Kidney glomerular epithelial cell (primary cell): Measurements from ENCODE around the gene AMZ2.
"Not testable (repeated sequence)": the region's sequence is repeated elsewhere in the genome, so short reads cannot be mapped to it uniquely, and the experiment has no call there.

Experiments
- DNase-seq: peaks from one replicate; lab custom pipeline; 2025; lab: John Stamatoyannopoulos, UW

Gene AMZ2

GRCh38 chr17:68253426-68253825, 5.6 kb downstream of the AMZ2 start:
- DNase-seq, result not testable (repeated sequence)

- no peak for DNase-seq
These were observed 7.3 kb downstream of the AMZ2 start for GRCh38 chr17:68255151-68255550.

GRCh38 chr17:68255731-68256538, 8.1 kb downstream of the AMZ2 start:
- DNase-seq, result no peak

- not testable (repeated sequence) for DNase-seq
These were observed 8.9 kb downstream of the AMZ2 start for GRCh38 chr17:68256701-68257100.

GRCh38 chr17:68257934-68258333, 10.1 kb downstream of the AMZ2 start:
- DNase-seq, result no peak

GRCh38 chr17:68258890-68259647, 11.2 kb downstream of the AMZ2 start:
- DNase-seq, result not testable (repeated sequence)

GRCh38 chr17:68259648-68259951, 11.8 kb downstream of the AMZ2 start:
- not testable (repeated sequence) for DNase-seq

- no peak for DNase-seq
These were observed 12.4 kb downstream of the AMZ2 start for GRCh38 chr17:68260051-68260762.

- DNase-seq, result not testable (repeated sequence)
These were observed 14.6 kb downstream of the AMZ2 start for GRCh38 chr17:68262467-68262866.

- DNase-seq, result peak; percentile 15
These were observed 15.3 kb downstream of the AMZ2 start for GRCh38 chr17:68263101-68263681.

- not testable (repeated sequence) for DNase-seq
These were observed 18.0 kb downstream of the AMZ2 start for GRCh38 chr17:68265833-68266232.

GRCh38 chr17:68273722-68274121, 25.9 kb downstream of the AMZ2 start:
- no peak for DNase-seq

GRCh38 chr17:68276339-68276738, 28.5 kb downstream of the AMZ2 start:
- DNase-seq, result not testable (repeated sequence)

GRCh38 chr17:68277807-68278206, 30.0 kb downstream of the AMZ2 start:
- DNase-seq, result no peak

- DNase-seq, result not testable (repeated sequence)
These were observed 34.1 kb downstream of the AMZ2 start for GRCh38 chr17:68281965-68282364.

GRCh38 chr17:68288375-68288774, 40.5 kb downstream of the AMZ2 start:
- DNase-seq, result no peak

- DNase-seq, result no peak
These were observed 41.0 kb downstream of the AMZ2 start for GRCh38 chr17:68288804-68289203.

- DNase-seq, result no peak
These were observed 41.6 kb downstream of the AMZ2 start for GRCh38 chr17:68289473-68289872.

- DNase-seq, result no peak
These were observed 42.1 kb downstream of the AMZ2 start for GRCh38 chr17:68289936-68290267.

- DNase-seq, result no peak
These were observed 42.6 kb downstream of the AMZ2 start for GRCh38 chr17:68290268-68290954.

GRCh38 chr17:68290955-68291835, 43.4 kb downstream of the AMZ2 start, which contains the start of the genes ARSG and SLC16A6:
Gene ARSG (plus strand): TSS chr17:68291495. CDS start chr17:68307494, 15,999 bp downstream.
Gene SLC16A6 (minus strand): TSS chr17:68291127. CDS start chr17:68278320, 12,807 bp downstream.
- DNase-seq, result peak; percentile 39
